Caco-2 (cell line): ENCODE measurements around the gene DMRTC2. TPM values are rescaled to one million over a fixed set of nuclear protein-coding genes. Genes with fewer than 3 reads are reported as not detected.

Experiments
- BruUV-seq: library from RNA; stranded (reverse); fragments of 400-500 nt; replicated peaks from 2 replicates; lab custom pipeline; 2021; lab: Mats Ljungman, UMichigan
- CTCF ChIA-PET: fragments of 300-600 bp; sonication (Branson Sonifier 250); formaldehyde crosslinking; loops from one replicate; lab custom pipeline; 2022; ENCODE audit warnings: antibody characterized with exemption; lab: Charles Lee
- POLR2A ChIA-PET: fragments of 300-600 bp; sonication (Branson Sonifier 250); formaldehyde crosslinking; loops from one replicate; lab custom pipeline; 2022; ENCODE audit warnings: antibody characterized with exemption; lab: Charles Lee
- DNase-seq, 2 experiments: peaks; one replicate each; pipeline versions ENCODE4 v3.0.0 to v3.0.0-alpha.2; 2020 to 2022
- H3K27me3 ChIP-seq: replicated peaks from 2 replicates; pipeline ENCODE4 v1.6.0; 2011; ENCODE audit warnings: low read length; ENCODE audit not compliant: control insufficient read depth, insufficient read depth
- H3K36me3 ChIP-seq: 2 replicates; pipeline ENCODE4 v1.5.1; 2011; ENCODE audit warnings: low read length; ENCODE audit not compliant: control insufficient read depth, insufficient read depth
- H3K4me1 ChIP-seq: fragments of 250-450 bp; sonication (Bioruptor Pico); 2 replicates; pipeline ENCODE4 v1.5.1; 2020; ENCODE audit warnings: mild to moderate bottlenecking
- H3K4me3 ChIP-seq: 2 replicates; pipeline ENCODE4 v1.5.1; 2011; ENCODE audit warnings: low read depth, mild to moderate bottlenecking, control low read depth, low read length
- H3K9me3 ChIP-seq: fragments of 250-450 bp; sonication (Bioruptor Pico); 2 replicates; pipeline ENCODE4 v1.5.1; 2020; ENCODE audit warnings: mild to moderate bottlenecking, moderate library complexity
- H3K27ac Mint-ChIP-seq: one replicate; pipeline ENCODE4 v1.8.0; 2022; ENCODE audit warnings: mixed read lengths; ENCODE audit not compliant: unreplicated experiment
- H3K27me3 Mint-ChIP-seq: one replicate; pipeline ENCODE4 v1.8.0; 2022; ENCODE audit warnings: mixed read lengths; ENCODE audit not compliant: insufficient read depth, unreplicated experiment
- H3K36me3 Mint-ChIP-seq: one replicate; pipeline ENCODE4 v1.8.0; 2022; ENCODE audit warnings: mild to moderate bottlenecking, mixed read lengths; ENCODE audit not compliant: insufficient read depth, unreplicated experiment
- H3K4me1 Mint-ChIP-seq: one replicate; pipeline ENCODE4 v1.8.0; 2022; ENCODE audit warnings: low read depth, mixed read lengths; ENCODE audit not compliant: unreplicated experiment
- H3K4me3 Mint-ChIP-seq: one replicate; pipeline ENCODE4 v1.8.0; 2022; ENCODE audit warnings: mild to moderate bottlenecking, moderate library complexity, mixed read lengths; ENCODE audit not compliant: unreplicated experiment
- H3K9me3 Mint-ChIP-seq: one replicate; pipeline ENCODE4 v1.8.0; 2022; ENCODE audit warnings: mixed read lengths; ENCODE audit not compliant: unreplicated experiment
- CTCF ChIP-seq, 2 experiments: fragments of 200-600 bp in 1 of 2; IDR thresholded peaks; 1 replicate in 1 of 2; 2 replicates in 1 of 2; pipeline versions ENCODE4 v1.5.1 to v1.8.0; 2011 to 2022; ENCODE audit warnings: antibody characterized with exemption in 1 of 2, control low read depth in 1 of 2, inconsistent platforms in 1 of 2, low read depth in 1 of 2, low read length in 1 of 2, mild to moderate bottlenecking in 1 of 2, moderate library complexity in 1 of 2; ENCODE audit not compliant: insufficient read depth in 1 of 2, severe bottlenecking in 1 of 2, unreplicated experiment in 1 of 2
- intact Hi-C: fragments of 100-400 bp; cut with micrococcal nuclease; formaldehyde crosslinking; loops from one replicate; pipeline ENCODE4 v1.10.0; 2022; ENCODE audit not compliant: unreplicated experiment
- total RNA-seq: library from RNA; stranded (reverse); gene quantifications from 2 replicates; pipeline ENCODE4 v1.2.3, GENCODE V29; 2022

DMRTC2 gene
- total RNA-seq, 1 experiment from 2014 or later, result not detected

- intact Hi-C loops, result no loop called here
- Mint-ChIP-seq H3K27ac (no peak overlapping the region), H3K27me3 (peaks cover 24% of the 10 kb centered on the region), H3K36me3 (no peaks in the 10 kb centered on the region), H3K4me1 (no peaks in the 10 kb centered on the region), H3K4me3 (no peak overlapping the region), H3K9me3 (peaks cover 6% of the 10 kb centered on the region)
- no TSS peak for BruUV-seq
- no peak for TF ChIP-seq CTCF (IDR thresholded peaks at IDR 0.05; ENCODE audit: insufficient read depth in 1 of 2, low read depth in 1 of 2, low read length in 1 of 2, severe bottlenecking in 1 of 2, unreplicated experiment in 1 of 2)
- no peak for DNase-seq
- no peaks in the 10 kb centered on the region for H3K9me3 ChIP-seq
- H3K4me1 ChIP-seq, result no peaks in the 10 kb centered on the region
- CTCF ChIA-PET, result no interaction called here
- POLR2A ChIA-PET, result no interaction called here
- no peak overlapping the region for H3K4me3 ChIP-seq
- no peaks in the 10 kb centered on the region for H3K27me3 ChIP-seq
- H3K36me3 ChIP-seq, result no peaks in the 10 kb centered on the region
Observed at GRCh38 chr19:41849067-41849466, 4.2 kb downstream of the DMRTC2 start.

GRCh38 chr19:41850381-41850780 is 5.5 kb downstream of the DMRTC2 start:
- Mint-ChIP-seq H3K27ac (no peak overlapping the region), H3K36me3 (no peaks in the 10 kb centered on the region), H3K9me3 (no peaks in the 10 kb centered on the region), H3K4me3 (no peak overlapping the region), H3K4me1 (no peaks in the 10 kb centered on the region), H3K27me3 (peaks cover 29% of the 10 kb centered on the region)
- H3K27me3 ChIP-seq, result no peaks in the 10 kb centered on the region
- no peak overlapping the region for H3K4me3 ChIP-seq
- ChIA-PET CTCF (no interaction called here), POLR2A (no interaction called here)
- TF ChIP-seq CTCF (IDR thresholded peaks at IDR 0.05; ENCODE audit: insufficient read depth in 1 of 2, low read depth in 1 of 2, low read length in 1 of 2, severe bottlenecking in 1 of 2, unreplicated experiment in 1 of 2), result no peak
- no peaks in the 10 kb centered on the region for H3K36me3 ChIP-seq
- intact Hi-C loops, result no loop called here
- BruUV-seq, result no TSS peak
- no peaks in the 10 kb centered on the region for H3K4me1 ChIP-seq
- H3K9me3 ChIP-seq, result no peaks in the 10 kb centered on the region
- no peak for DNase-seq

GRCh38 chr19:41851456-41851855 is 6.6 kb downstream of the DMRTC2 start:
- H3K9me3 Mint-ChIP-seq, result no peaks in the 10 kb centered on the region
- H3K27me3 Mint-ChIP-seq, result peaks cover 24% of the 10 kb centered on the region
- no peaks in the 10 kb centered on the region for H3K4me1 Mint-ChIP-seq
- no peaks in the 10 kb centered on the region for H3K36me3 Mint-ChIP-seq
- Histone ChIP-seq H3K9me3 (no peaks in the 10 kb centered on the region), H3K4me3 (no peak overlapping the region), H3K36me3 (no peaks in the 10 kb centered on the region), H3K27me3 (no peaks in the 10 kb centered on the region), H3K4me1 (no peaks in the 10 kb centered on the region)
- ChIA-PET CTCF (no interaction called here), POLR2A (no interaction called here)
- H3K4me3 Mint-ChIP-seq, result no peak overlapping the region
- H3K27ac Mint-ChIP-seq, result no peak overlapping the region
- DNase-seq, result no peak
- no peak for TF ChIP-seq CTCF (IDR thresholded peaks at IDR 0.05; ENCODE audit: insufficient read depth in 1 of 2, low read depth in 1 of 2, low read length in 1 of 2, severe bottlenecking in 1 of 2, unreplicated experiment in 1 of 2)
- BruUV-seq, result no TSS peak
- intact Hi-C loops, result no loop called here
